Large intestine (tissue), 3 donors: Measurements from ENCODE around the gene DCHS1. TPM values are rescaled to one million over a fixed set of nuclear protein-coding genes. Genes with fewer than 3 reads are reported as not detected.

ENCODE experiments used
- DNase-seq, 2 donors: peaks; one replicate each; pipeline versions ENCODE4 v3.0.0 to v3.0.0-alpha.2; 2013
- H3K27ac ChIP-seq: one replicate; pipeline ENCODE4 v1.5.1; 2013; ENCODE audit warnings: low read length
- H3K27me3 ChIP-seq: 2 replicates; pipeline ENCODE4 v1.6.1; 2013; ENCODE audit warnings: low read length; ENCODE audit not compliant: control insufficient read depth, insufficient read depth
- H3K36me3 ChIP-seq: 2 replicates; pipeline ENCODE4 v1.6.1; 2013; ENCODE audit warnings: low read length; ENCODE audit not compliant: control insufficient read depth, insufficient read depth
- H3K4me1 ChIP-seq: one replicate; pipeline ENCODE4 v1.6.1; 2013; ENCODE audit warnings: low read length; ENCODE audit not compliant: control insufficient read depth, insufficient read depth
- H3K4me3 ChIP-seq: one replicate; pipeline ENCODE4 v1.5.1; 2013; ENCODE audit warnings: low read length
- H3K9me3 ChIP-seq: one replicate; pipeline ENCODE4 v1.6.1; 2013; ENCODE audit warnings: mild to moderate bottlenecking, low read depth, low read length, moderate library complexity; ENCODE audit not compliant: control insufficient read depth
- WGBS: methylation state at CpG from one replicate; pipeline ENCODE4 v1.1.5; 2013; ENCODE audit warnings: low lambda C conversion rate; ENCODE audit not compliant: insufficient coverage; 5-methylcytosine and 5-hydroxymethylcytosine counted together
- polyA plus RNA-seq: library from polyadenylated mRNA; unstranded; fragments of 120-200 nt; gene quantifications from one replicate; pipeline ENCODE4 v1.2.1, GENCODE V29; 2013

Gene DCHS1
- polyA plus RNA-seq, 1 donor, result 17.1 TPM

DNA sequence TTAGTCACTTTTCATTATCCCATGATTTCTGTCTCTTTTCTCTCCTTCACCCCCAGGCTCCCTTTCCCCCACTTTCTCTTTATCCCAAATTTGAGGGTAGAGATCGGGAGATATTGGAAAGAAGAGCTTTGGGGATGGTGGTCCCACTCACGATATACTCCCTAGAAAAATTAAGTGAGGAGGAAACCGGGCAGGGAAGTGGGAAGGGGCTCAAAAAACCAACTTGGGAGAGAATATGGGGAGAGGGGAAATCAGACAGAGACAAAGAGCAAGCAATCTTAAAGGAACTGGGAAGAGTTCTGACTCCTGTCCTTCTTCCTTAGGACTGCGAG, 941 bp upstream of the DCHS1 start:
- peak overlapping the region; percentile 46 for H3K4me3 ChIP-seq
- peak overlapping the region; percentile 69 for H3K27ac ChIP-seq
- DNase-seq, result no peak
- peaks cover 50% of the 10 kb centered on the region for H3K27me3 ChIP-seq
- H3K4me1 ChIP-seq, result no peaks in the 10 kb centered on the region
- no peaks in the 10 kb centered on the region for H3K9me3 ChIP-seq
- no peaks in the 10 kb centered on the region for H3K36me3 ChIP-seq
- WGBS, result 36% methylated on average over 2 of the region's 4 CpGs

GRCh38 chr11:6655020-6655789, 404 bp downstream of the DCHS1 start:
- Histone ChIP-seq H3K4me1 (no peaks in the 10 kb centered on the region), H3K4me3 (peak overlapping the region; percentile 50), H3K9me3 (no peaks in the 10 kb centered on the region), H3K36me3 (no peaks in the 10 kb centered on the region), H3K27ac (peak overlapping the region; percentile 21), H3K27me3 (peaks cover 56% of the 10 kb centered on the region)
- DNase-seq, result peak in 1 of 2 donors; percentile 35
- no CpG with 5 or more reads among the region's 84 CpGs for WGBS

GRCh38 chr11:6654281-6655019, 1.2 kb downstream of the DCHS1 start:
- Histone ChIP-seq H3K4me1 (no peaks in the 10 kb centered on the region), H3K4me3 (peak overlapping the region; percentile 50), H3K27me3 (peaks cover 59% of the 10 kb centered on the region), H3K27ac (peak overlapping the region; percentile 21), H3K9me3 (no peaks in the 10 kb centered on the region), H3K36me3 (no peaks in the 10 kb centered on the region)
- peak in 1 of 2 donors; percentile 12 for DNase-seq
- no CpG with 5 or more reads among the region's 9 CpGs for WGBS

GRCh38 chr11:6653656-6654055, 2.0 kb downstream of the DCHS1 start:
- Histone ChIP-seq H3K27me3 (peaks cover 57% of the 10 kb centered on the region), H3K27ac (no peak overlapping the region), H3K36me3 (no peaks in the 10 kb centered on the region), H3K9me3 (no peaks in the 10 kb centered on the region), H3K4me3 (no peak overlapping the region), H3K4me1 (no peaks in the 10 kb centered on the region)
- WGBS, result 76% methylated on average over 2 of the region's 2 CpGs
- DNase-seq, result no peak

- Histone ChIP-seq H3K9me3 (no peaks in the 10 kb centered on the region), H3K4me1 (no peaks in the 10 kb centered on the region), H3K27ac (no peak overlapping the region), H3K27me3 (peaks cover 56% of the 10 kb centered on the region), H3K36me3 (no peaks in the 10 kb centered on the region), H3K4me3 (no peak overlapping the region)
- DNase-seq, result no peak
- no CpG with 5 or more reads among the region's 1 CpG for WGBS
Measured at GRCh38 chr11:6653097-6653496, 2.5 kb downstream of the DCHS1 start.

GRCh38 chr11:6652182-6652581, 3.4 kb downstream of the DCHS1 start:
- H3K36me3 ChIP-seq, result no peaks in the 10 kb centered on the region
- no peaks in the 10 kb centered on the region for H3K9me3 ChIP-seq
- H3K27me3 ChIP-seq, result peaks cover 50% of the 10 kb centered on the region
- no peaks in the 10 kb centered on the region for H3K4me1 ChIP-seq
- no peak overlapping the region for H3K27ac ChIP-seq
- no peak for DNase-seq
- H3K4me3 ChIP-seq, result no peak overlapping the region
- WGBS, result 86% methylated on average over 2 of the region's 3 CpGs

DNA sequence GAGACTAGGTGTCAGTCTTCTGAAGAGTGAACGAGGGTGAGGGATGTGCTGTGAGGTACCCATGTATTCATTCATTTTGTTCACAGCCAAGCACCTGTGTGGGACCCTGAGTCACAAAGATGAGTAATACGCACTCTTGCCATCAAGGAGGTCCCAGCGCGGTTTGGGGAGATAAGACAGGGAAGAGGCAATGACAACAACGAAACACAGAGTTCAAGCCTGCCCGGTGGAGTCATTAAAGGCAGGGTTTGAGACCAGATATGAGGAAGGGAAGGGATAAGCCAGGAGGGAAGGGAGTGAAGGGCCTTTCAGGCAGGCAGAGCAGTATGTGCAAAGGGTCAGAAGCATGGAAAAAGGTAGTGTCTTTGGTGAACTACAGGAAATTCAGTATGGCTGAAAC, 4.6 kb downstream of the DCHS1 start:
- peaks cover 38% of the 10 kb centered on the region for H3K27me3 ChIP-seq
- 21% methylated on average over 2 of the region's 6 CpGs for WGBS
- no peak overlapping the region for H3K4me3 ChIP-seq
- H3K27ac ChIP-seq, result no peak overlapping the region
- DNase-seq, result no peak
- no peaks in the 10 kb centered on the region for H3K4me1 ChIP-seq
- no peaks in the 10 kb centered on the region for H3K9me3 ChIP-seq
- no peaks in the 10 kb centered on the region for H3K36me3 ChIP-seq

DNA sequence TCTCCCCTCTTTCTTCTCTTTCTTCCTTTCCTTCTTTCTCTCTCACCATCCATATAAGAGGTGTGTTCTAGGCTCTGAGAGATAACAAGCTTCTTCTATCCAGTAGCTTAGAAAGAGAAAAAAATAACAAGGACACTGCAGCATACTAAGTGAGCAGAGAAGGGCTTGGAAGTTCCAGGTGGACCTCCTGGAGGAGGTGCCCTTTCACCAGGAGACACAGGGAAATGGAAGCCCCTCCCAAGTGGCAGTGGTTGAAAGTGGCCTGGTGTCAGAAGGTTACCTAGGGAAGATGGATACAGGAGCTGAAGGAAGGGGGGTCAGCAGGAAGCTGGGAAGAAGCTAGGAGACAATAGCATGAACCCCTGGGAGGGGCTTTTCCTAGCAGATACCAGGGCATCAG, 5.5 kb downstream of the DCHS1 start:
- no peak for DNase-seq
- H3K36me3 ChIP-seq, result no peaks in the 10 kb centered on the region
- H3K9me3 ChIP-seq, result no peaks in the 10 kb centered on the region
- no peaks in the 10 kb centered on the region for H3K4me1 ChIP-seq
- H3K27me3 ChIP-seq, result peaks cover 34% of the 10 kb centered on the region
- H3K27ac ChIP-seq, result no peak overlapping the region
- no peak overlapping the region for H3K4me3 ChIP-seq

DNA sequence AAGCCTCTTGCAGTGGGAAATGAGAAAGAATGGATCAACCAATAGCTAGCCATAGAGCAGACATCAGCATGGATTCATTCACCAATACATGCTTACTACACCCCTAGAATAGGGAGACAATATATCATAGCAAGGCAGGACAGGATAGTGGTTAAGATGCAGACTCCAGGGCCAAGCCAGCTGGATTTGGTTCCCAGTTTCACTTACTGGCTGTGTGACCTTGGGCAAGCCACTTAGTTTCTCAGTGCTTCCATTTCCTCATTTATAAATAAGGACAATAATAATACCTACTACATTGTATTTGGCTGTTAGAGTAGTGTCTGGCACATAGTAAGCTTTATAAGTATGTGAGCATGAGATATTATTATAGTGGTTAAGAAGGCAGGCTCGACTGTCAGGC, 7.1 kb downstream of the DCHS1 start:
- H3K27me3 ChIP-seq, result peaks cover 21% of the 10 kb centered on the region
- no CpG with 5 or more reads among the region's 1 CpG for WGBS
- H3K36me3 ChIP-seq, result no peaks in the 10 kb centered on the region
- no peaks in the 10 kb centered on the region for H3K9me3 ChIP-seq
- no peaks in the 10 kb centered on the region for H3K4me1 ChIP-seq
- H3K4me3 ChIP-seq, result no peak overlapping the region
- no peak for DNase-seq
- no peak overlapping the region for H3K27ac ChIP-seq

DNA sequence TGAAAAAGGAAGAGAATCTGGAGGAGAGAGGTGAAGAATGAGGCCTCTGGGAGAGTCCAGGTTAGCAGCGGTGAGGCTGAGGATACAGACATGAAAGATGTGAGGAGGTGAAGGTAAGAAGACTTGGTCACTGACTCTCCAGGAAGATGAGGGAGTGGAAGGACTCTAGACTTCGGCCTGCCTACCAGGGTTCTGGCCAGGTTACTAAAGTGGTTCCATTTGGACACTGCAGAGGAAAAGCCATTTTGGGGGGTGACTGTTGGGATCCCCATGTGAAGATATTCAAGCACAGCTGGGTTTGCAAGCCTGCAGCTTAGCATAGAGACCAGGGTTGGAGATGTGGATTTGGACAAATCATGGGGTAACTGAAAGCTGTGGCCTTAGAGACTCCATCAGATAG, 7.8 kb downstream of the DCHS1 start:
- DNase-seq, result no peak
- no peaks in the 10 kb centered on the region for H3K9me3 ChIP-seq
- no peak overlapping the region for H3K4me3 ChIP-seq
- peaks cover 22% of the 10 kb centered on the region for H3K27me3 ChIP-seq
- H3K27ac ChIP-seq, result peak overlapping the region; percentile 48
- H3K36me3 ChIP-seq, result no peaks in the 10 kb centered on the region
- WGBS, result 83% methylated on average over 1 of the region's 2 CpGs
- H3K4me1 ChIP-seq, result no peaks in the 10 kb centered on the region
